Esophagus muscularis mucosa (tissue), 4 donors: ENCODE measurements around the gene PCDH15. TPM values are rescaled to one million over a fixed set of nuclear protein-coding genes. Genes with fewer than 3 reads are reported as not detected.

Source experiments
- DNase-seq: peaks from one replicate; pipeline ENCODE4 v3.0.0-alpha.2; 2017; ENCODE audit errors: extremely low spot score
- H3K27ac ChIP-seq, 4 donors: fragments of 200-600 bp; sonication (generic); replicated peaks in 1 of 4; 1 replicate in 3 of 4; 2 replicates in 1 of 4; pipeline ENCODE4 v1.5.1; 2016 to 2019; ENCODE audit warnings: mild to moderate bottlenecking in 1 of 4
- H3K27me3 ChIP-seq, 4 donors: fragments of 200-600 bp; sonication (generic); one replicate each; pipeline versions ENCODE4 v1.5.1 to v1.6.0; 2016 to 2019
- H3K36me3 ChIP-seq, 4 donors: fragments of 200-600 bp; sonication (generic); one replicate each; pipeline ENCODE4 v1.5.1; 2016 to 2019
- H3K4me1 ChIP-seq, 4 donors: fragments of 200-600 bp; sonication (generic); one replicate each; pipeline ENCODE4 v1.5.1; 2016 to 2019
- H3K4me3 ChIP-seq, 4 donors: fragments of 200-600 bp; sonication (generic); 1 replicate in 2 of 4; 2 replicates in 2 of 4; pipeline ENCODE4 v1.5.1; 2016 to 2019; ENCODE audit warnings: mild to moderate bottlenecking in 4 of 4, moderate library complexity in 1 of 4
- H3K9me3 ChIP-seq, 4 donors: fragments of 200-600 bp; sonication (generic); 1 replicate in 3 of 4; 2 replicates in 1 of 4; pipeline ENCODE4 v1.5.1; 2016 to 2019
- EP300 ChIP-seq: sonication (generic); formaldehyde crosslinking; IDR thresholded peaks from one replicate; pipeline ENCODE4 v1.6.1; 2017; ENCODE audit warnings: antibody characterized with exemption
- POLR2A ChIP-seq: fragments of 450-650 bp; IDR thresholded peaks from one replicate; pipeline ENCODE4 v1.6.1; 2017; ENCODE audit warnings: antibody characterized with exemption, moderate library complexity, mild to moderate bottlenecking, low read depth
- POLR2AphosphoS5 ChIP-seq, 2 donors: sonication (generic); formaldehyde crosslinking; IDR thresholded peaks; one replicate each; pipeline ENCODE4 v1.6.1; 2017; ENCODE audit warnings: antibody characterized with exemption in 2 of 2
- WGBS: methylation state at CpG from one replicate; pipeline ENCODE4 v1.1.5; 2018; 5-methylcytosine and 5-hydroxymethylcytosine counted together
- intact Hi-C: fragments of 100-400 bp; cut with DNase I; formaldehyde crosslinking; loops from one replicate; pipeline ENCODE4 v1.15.1; 2023
- total RNA-seq, 4 donors: library from RNA; depleted of rRNA; stranded (reverse); fragments of >200 nt; gene quantifications; one replicate each; pipeline versions ENCODE4 v1.1.0 to v1.2.1, GENCODE V29; 2016
- TF ChIP-seq, protein P1 (sequence below), 3 experiments: fragments of 200-600 bp in 2 of 3; fragments of 450-650 bp in 1 of 3; sonication (generic) in 2 of 3; IDR thresholded peaks; one replicate each; pipeline ENCODE4 v1.5.1; 2017 to 2019; ENCODE audit warnings: antibody characterized with exemption in 3 of 3, mild to moderate bottlenecking in 2 of 3, moderate library complexity in 1 of 3

PCDH15 gene
- total RNA-seq, result under 1 TPM in 2 of 4 donors, not detected in 2; 0.13 to 0.50 TPM

DNA sequence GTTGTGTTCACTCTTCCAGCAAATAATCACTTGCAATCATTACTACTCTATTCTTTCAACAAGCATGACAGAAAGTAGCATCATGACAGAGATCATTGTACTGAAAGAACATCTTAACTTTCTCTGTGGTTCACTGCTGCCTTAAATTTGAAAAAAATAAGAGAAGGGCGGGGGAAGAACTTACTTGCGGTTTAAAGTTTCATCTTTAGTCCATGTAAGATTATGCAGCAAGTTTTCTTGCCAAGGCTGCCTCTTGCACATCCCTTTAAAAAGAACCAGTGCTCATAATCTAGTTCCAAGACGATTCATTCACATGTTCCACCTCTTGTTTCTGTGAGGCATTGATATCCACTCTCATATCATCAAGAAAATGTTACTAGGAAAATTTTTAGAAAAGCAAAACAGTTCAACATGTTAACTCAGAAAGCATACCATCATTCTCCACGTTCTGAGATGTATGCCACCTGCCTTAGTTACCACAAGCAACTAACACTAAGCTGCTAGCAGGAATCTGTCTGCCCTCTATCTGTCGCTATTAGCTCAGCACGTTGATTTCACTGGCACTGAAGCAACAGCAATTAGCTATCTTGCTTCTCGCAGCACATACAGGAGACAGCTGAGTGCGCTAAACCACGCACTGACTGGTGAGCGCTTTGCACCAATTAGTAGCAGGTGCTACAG, at the start of gene PCDH15:
Gene PCDH15 (minus strand): TSS at position 491 of the 681 bp plus-strand sequence. CDS start 136,969 bp downstream, outside the sequence.
- DNase-seq, result no peak
- H3K36me3 ChIP-seq, result no peaks in the 10 kb centered on the region
- no peaks in the 10 kb centered on the region for H3K9me3 ChIP-seq
- intact Hi-C loops, result no loop called here
- H3K27me3 ChIP-seq, result peaks cover 0 to 4% (median 0%) of the 10 kb centered on the region in 4 donors
- H3K4me3 ChIP-seq, result no peak within 1 kb of the TSS
- 12% methylated on average over 10 of the region's 10 CpGs for WGBS
- TF ChIP-seq, protein P1, sequence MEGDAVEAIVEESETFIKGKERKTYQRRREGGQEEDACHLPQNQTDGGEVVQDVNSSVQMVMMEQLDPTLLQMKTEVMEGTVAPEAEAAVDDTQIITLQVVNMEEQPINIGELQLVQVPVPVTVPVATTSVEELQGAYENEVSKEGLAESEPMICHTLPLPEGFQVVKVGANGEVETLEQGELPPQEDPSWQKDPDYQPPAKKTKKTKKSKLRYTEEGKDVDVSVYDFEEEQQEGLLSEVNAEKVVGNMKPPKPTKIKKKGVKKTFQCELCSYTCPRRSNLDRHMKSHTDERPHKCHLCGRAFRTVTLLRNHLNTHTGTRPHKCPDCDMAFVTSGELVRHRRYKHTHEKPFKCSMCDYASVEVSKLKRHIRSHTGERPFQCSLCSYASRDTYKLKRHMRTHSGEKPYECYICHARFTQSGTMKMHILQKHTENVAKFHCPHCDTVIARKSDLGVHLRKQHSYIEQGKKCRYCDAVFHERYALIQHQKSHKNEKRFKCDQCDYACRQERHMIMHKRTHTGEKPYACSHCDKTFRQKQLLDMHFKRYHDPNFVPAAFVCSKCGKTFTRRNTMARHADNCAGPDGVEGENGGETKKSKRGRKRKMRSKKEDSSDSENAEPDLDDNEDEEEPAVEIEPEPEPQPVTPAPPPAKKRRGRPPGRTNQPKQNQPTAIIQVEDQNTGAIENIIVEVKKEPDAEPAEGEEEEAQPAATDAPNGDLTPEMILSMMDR (IDR thresholded peaks at IDR 0.05), result peak in 2 of 3 experiments; percentile 4 to 17
- no peak for TF ChIP-seq POLR2A
- H3K4me1 ChIP-seq, result peaks cover 0 to 5% (median 2%) of the 10 kb centered on the region in 4 donors
- H3K27ac ChIP-seq, result no peak within 1 kb of the TSS

DNA sequence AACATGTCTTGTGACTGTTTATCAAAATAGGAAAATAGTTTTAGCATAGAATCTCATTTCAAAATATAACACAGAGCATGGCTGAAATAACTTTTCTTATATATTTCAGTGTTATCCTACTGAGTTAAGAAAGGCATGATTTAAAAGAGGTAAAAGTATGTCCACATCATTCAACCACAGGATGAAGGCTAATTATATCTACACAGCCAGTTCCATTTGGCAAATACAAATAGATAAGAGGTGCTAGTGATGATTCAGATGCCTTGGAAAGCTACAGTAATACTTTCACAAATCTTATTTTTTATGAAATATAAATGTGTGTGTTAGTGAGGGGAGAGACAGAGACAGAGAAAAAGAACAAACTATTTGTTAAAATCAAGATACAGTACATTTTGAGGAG, 42.9 kb upstream of the PCDH15 start:
- Histone ChIP-seq H3K27ac (no peak overlapping the region), H3K36me3 (no peaks in the 10 kb centered on the region), H3K4me3 (no peak overlapping the region), H3K4me1 (no peaks in the 10 kb centered on the region), H3K9me3 (peaks cover 0 to 3% (median 0%) of the 10 kb centered on the region in 4 donors), H3K27me3 (no peaks in the 10 kb centered on the region)
- TF ChIP-seq EP300 (no peak), POLR2AphosphoS5 (IDR thresholded peaks at IDR 0.05) (no peak), POLR2A (no peak)
- TF ChIP-seq, protein P1 (IDR thresholded peaks at IDR 0.05), result no peak
- DNase-seq, result no peak
- intact Hi-C loops, result no loop called here

DNA sequence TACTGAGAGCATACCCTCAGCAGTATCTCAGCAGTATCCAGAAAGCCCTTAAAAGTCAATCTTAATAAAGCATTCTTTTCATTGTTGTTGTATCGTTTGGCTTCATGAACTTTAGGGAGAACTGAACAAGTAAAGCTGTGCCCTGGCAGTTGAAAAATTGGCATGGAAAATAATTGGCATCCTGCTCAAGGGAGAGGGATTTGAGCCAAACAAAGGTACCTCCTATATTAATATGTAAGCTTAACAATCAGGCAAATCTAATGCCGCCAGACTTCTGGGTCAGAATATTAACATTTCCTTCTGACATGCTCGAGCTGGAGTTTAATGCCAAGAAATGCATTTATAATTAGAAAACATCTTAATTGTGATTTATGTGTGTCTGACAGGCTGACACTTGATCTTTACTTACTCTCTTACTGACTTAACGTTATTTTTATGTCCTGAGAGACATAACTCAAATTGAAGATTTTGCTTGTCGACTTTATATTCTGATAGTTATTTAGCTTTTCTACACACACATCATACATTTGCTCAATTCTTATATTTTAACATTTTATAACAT, 42.1 kb upstream of the PCDH15 start:
- no peaks in the 10 kb centered on the region for H3K36me3 ChIP-seq
- H3K9me3 ChIP-seq, result peaks cover 0 to 4% (median 2%) of the 10 kb centered on the region in 4 donors
- H3K27me3 ChIP-seq, result no peaks in the 10 kb centered on the region
- intact Hi-C loops, result no loop called here
- no peak overlapping the region for H3K27ac ChIP-seq
- H3K4me3 ChIP-seq, result no peak overlapping the region
- H3K4me1 ChIP-seq, result no peaks in the 10 kb centered on the region
- WGBS, result 59% methylated on average over 5 of the region's 5 CpGs
- DNase-seq, result no peak
- TF ChIP-seq EP300 (no peak), POLR2A (no peak), POLR2AphosphoS5 (IDR thresholded peaks at IDR 0.05) (no peak)
- TF ChIP-seq, protein P1 (IDR thresholded peaks at IDR 0.05), result no peak

DNA sequence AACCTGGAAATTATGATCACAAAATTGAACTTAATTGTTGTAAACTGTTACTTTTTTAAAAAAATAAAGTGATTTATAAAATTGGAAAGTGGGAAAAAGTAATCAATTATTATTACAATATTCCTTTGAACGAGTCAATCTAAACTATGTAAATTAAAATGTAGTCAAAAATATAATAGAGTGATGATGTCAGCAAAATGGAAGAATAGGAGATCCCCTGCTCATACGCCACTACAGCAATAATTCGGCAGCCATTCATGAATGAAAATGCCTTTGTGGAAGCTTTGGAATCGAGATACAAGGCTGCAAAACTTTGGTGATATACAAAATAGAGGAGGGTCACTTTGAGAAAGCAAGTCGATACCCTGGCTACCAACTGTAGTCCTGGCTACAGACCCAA, 36.4 kb upstream of the PCDH15 start:
- Histone ChIP-seq H3K4me3 (no peak overlapping the region), H3K27me3 (no peaks in the 10 kb centered on the region), H3K27ac (no peak overlapping the region), H3K4me1 (no peaks in the 10 kb centered on the region), H3K9me3 (peaks cover 0 to 4% (median 2%) of the 10 kb centered on the region in 4 donors), H3K36me3 (no peaks in the 10 kb centered on the region)
- intact Hi-C loops, result no loop called here
- no peak for DNase-seq
- TF ChIP-seq EP300 (no peak), POLR2AphosphoS5 (IDR thresholded peaks at IDR 0.05) (no peak), POLR2A (no peak)
- TF ChIP-seq, protein P1 (IDR thresholded peaks at IDR 0.05), result no peak
- 83% methylated on average over 5 of the region's 5 CpGs for WGBS

DNA sequence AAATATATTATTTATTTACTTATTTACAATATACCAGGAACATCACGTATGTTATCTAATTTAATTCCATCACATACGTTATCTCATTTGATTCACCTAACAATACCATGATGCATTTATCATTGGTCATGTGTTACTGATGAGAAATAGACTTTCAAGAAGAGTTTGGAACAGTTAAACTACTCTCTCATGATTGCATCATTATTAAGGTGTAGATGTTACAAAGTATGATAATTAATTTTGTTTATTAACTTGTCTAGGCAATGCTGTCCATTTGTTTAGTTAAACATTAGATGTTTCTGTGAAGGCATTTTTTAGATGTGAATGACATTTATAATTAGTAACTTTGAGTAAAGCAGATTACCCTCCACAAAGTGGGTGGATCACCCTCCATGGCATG, 32.0 kb upstream of the PCDH15 start:
- intact Hi-C loops, result no loop called here

More for the DNA sequence above, 32.0 kb upstream of the PCDH15 start:
- WGBS, result 45% methylated on average over 2 of the region's 2 CpGs
- H3K27ac ChIP-seq, result no peak overlapping the region
- no peaks in the 10 kb centered on the region for H3K36me3 ChIP-seq
- no peak for DNase-seq
- H3K9me3 ChIP-seq, result no peaks in the 10 kb centered on the region
- no peak for TF ChIP-seq EP300
- no peaks in the 10 kb centered on the region for H3K4me1 ChIP-seq
- H3K27me3 ChIP-seq, result no peaks in the 10 kb centered on the region
- H3K4me3 ChIP-seq, result no peak overlapping the region
